B cell (primary cell): ENCODE data around the gene ATP5ME. TPM values are rescaled to one million over a fixed set of nuclear protein-coding genes. Genes with fewer than 3 reads are reported as not detected.

Experiments used
- ATAC-seq: fragments of 200-7000 bp; cut with Tn5 transposase; one replicate; pipeline ENCODE4 v1.10.0; 2021; ENCODE audit warnings: low read depth, mild to moderate bottlenecking, moderate number of reproducible peaks, moderate library complexity
- CTCF ChIA-PET: fragments of 350-600 bp; sonication (Branson Sonifier 250); formaldehyde crosslinking; loops from one replicate; lab custom pipeline; 2021; ENCODE audit warnings: antibody characterized with exemption, inconsistent platforms; lab: Charles Lee
- POLR2A ChIA-PET: fragments of 350-600 bp; sonication (Branson Sonifier 250); formaldehyde crosslinking; loops from one replicate; lab custom pipeline; 2021; ENCODE audit warnings: antibody characterized with exemption; lab: Charles Lee
- DNase-seq: peaks from one replicate; pipeline ENCODE4 v3.0.0; 2013
- H2AFZ ChIP-seq: 2 replicates; pipeline ENCODE4 v1.6.1; 2012; ENCODE audit warnings: mild to moderate bottlenecking, low read depth, low read length; ENCODE audit not compliant: insufficient read depth, poor library complexity, severe bottlenecking
- H3K27ac ChIP-seq, 2 donors: 1 replicate in 1 of 2; 2 replicates in 1 of 2; pipeline ENCODE4 v1.5.1; 2012 to 2013; ENCODE audit warnings: low read length in 2 of 2, mild to moderate bottlenecking in 2 of 2, moderate library complexity in 1 of 2
- H3K27me3 ChIP-seq, 4 experiments: fragments of 200-600 bp in 1 of 4; sonication (generic) in 1 of 4; replicated peaks in 1 of 4; 1 replicate in 2 of 4; 2 replicates in 2 of 4; pipeline versions ENCODE4 v1.6.1 to v1.7.0; 2013 to 2016; ENCODE audit warnings: low read length in 3 of 4, mild to moderate bottlenecking in 2 of 4, mixed read lengths in 1 of 4, moderate library complexity in 1 of 4; ENCODE audit not compliant: insufficient read depth in 4 of 4, control insufficient read depth in 3 of 4; ENCODE audit errors: control extremely low read depth in 1 of 4
- H3K36me3 ChIP-seq, 2 experiments: replicated peaks in 1 of 2; 1 replicate in 1 of 2; 2 replicates in 1 of 2; pipeline versions ENCODE4 v1.6.1 to v1.7.1; 2013; ENCODE audit warnings: low read length in 1 of 2; ENCODE audit not compliant: insufficient read depth in 2 of 2, control insufficient read depth in 1 of 2; ENCODE audit errors: control extremely low read depth in 1 of 2, extremely low read depth in 1 of 2
- H3K4me1 ChIP-seq, 2 donors: fragments of 200-600 bp in 1 of 2; sonication (generic) in 1 of 2; 1 replicate in 1 of 2; 2 replicates in 1 of 2; pipeline versions ENCODE4 v1.5.1 to v1.6.1; 2013 to 2017; ENCODE audit warnings: low read length in 2 of 2; ENCODE audit not compliant: control insufficient read depth in 2 of 2, insufficient read depth in 2 of 2
- H3K4me2 ChIP-seq: replicated peaks from 2 replicates; pipeline ENCODE3; 2012; ENCODE audit warnings: mild to moderate bottlenecking, low read depth, low read length; ENCODE audit not compliant: poor library complexity, severe bottlenecking
- H3K4me3 ChIP-seq, 5 experiments: fragments of 200-600 bp in 1 of 5; sonication (generic) in 1 of 5; 1 replicate in 3 of 5; 2 replicates in 2 of 5; pipeline versions ENCODE4 v1.5.1 to v1.7.0; 2011 to 2016; ENCODE audit warnings: low read length in 4 of 5, mild to moderate bottlenecking in 4 of 5, low read depth in 2 of 5, control low read depth in 1 of 5, moderate library complexity in 1 of 5; ENCODE audit not compliant: insufficient read depth in 1 of 5; ENCODE audit errors: control extremely low read depth in 1 of 5, extremely low read depth in 1 of 5
- H3K79me2 ChIP-seq: fragments of 200-600 bp; sonication (generic); one replicate; pipeline ENCODE4 v1.6.0; 2016; ENCODE audit warnings: low read length; ENCODE audit not compliant: control insufficient read depth, insufficient read depth
- H3K9ac ChIP-seq: fragments of 200-600 bp; sonication (generic); 2 replicates; pipeline ENCODE4 v1.6.1; 2017; ENCODE audit warnings: mild to moderate bottlenecking, low read length, moderate library complexity
- H3K9me3 ChIP-seq, 3 donors: one replicate each; pipeline versions ENCODE4 v1.6.1 to v1.7.1; 2013; ENCODE audit warnings: low read length in 2 of 3; ENCODE audit not compliant: control insufficient read depth in 2 of 3, insufficient read depth in 1 of 3; ENCODE audit errors: control extremely low read depth in 1 of 3
- H4K20me1 ChIP-seq: 2 replicates; pipeline ENCODE4 v1.6.0; 2012; ENCODE audit warnings: mild to moderate bottlenecking, low read length; ENCODE audit not compliant: insufficient read depth, control insufficient read depth, poor library complexity, severe bottlenecking
- H3K27ac Mint-ChIP-seq: one replicate; pipeline ENCODE4 v1.8.0; 2021; ENCODE audit warnings: mixed read lengths
- H3K27me3 Mint-ChIP-seq: one replicate; pipeline ENCODE4 v1.8.0; 2021; ENCODE audit warnings: mixed read lengths
- H3K4me1 Mint-ChIP-seq: one replicate; pipeline ENCODE4 v1.8.0; 2021; ENCODE audit warnings: mixed read lengths
- H3K4me3 Mint-ChIP-seq: one replicate; pipeline ENCODE4 v1.8.0; 2021; ENCODE audit warnings: mixed read lengths
- H3K9me3 Mint-ChIP-seq: one replicate; pipeline ENCODE4 v1.8.0; 2022; ENCODE audit warnings: mixed read lengths; ENCODE audit not compliant: insufficient read depth
- CTCF ChIP-seq: fragments of 200-600 bp; IDR thresholded peaks from one replicate; pipeline ENCODE4 v1.8.0; 2022; ENCODE audit warnings: antibody characterized with exemption, mild to moderate bottlenecking
- EZH2 ChIP-seq: IDR thresholded peaks from 2 replicates; pipeline ENCODE4 v1.6.1; 2012; ENCODE audit warnings: borderline replicate concordance, low read depth, mild to moderate bottlenecking, moderate library complexity, low read length; ENCODE audit not compliant: insufficient read depth, poor library complexity, severe bottlenecking
- WGBS: methylation state at CpG from one replicate; pipeline ENCODE4 v1.1.5; 2013; ENCODE audit warnings: missing lambda C conversion rate; ENCODE audit not compliant: insufficient coverage; 5-methylcytosine and 5-hydroxymethylcytosine counted together
- intact Hi-C: fragments of 100-400 bp; cut with micrococcal nuclease; formaldehyde crosslinking; loops from one replicate; pipeline ENCODE4 v1.10.0; 2022
- polyA plus RNA-seq: library from polyadenylated mRNA; depleted of rRNA; stranded (reverse); fragments of >200 nt; gene quantifications from 2 replicates; pipeline ENCODE4 v1.2.3, GENCODE V29; 2012
- total RNA-seq, 2 donors: library from RNA; stranded (reverse); fragments of 120-200 nt in 1 of 2; gene quantifications; 1 replicate in 1 of 2; 2 replicates in 1 of 2; pipeline versions ENCODE4 v1.2.3 to v1.2.4, GENCODE V29; 2013 to 2022

Gene ATP5ME
- total and polyA plus RNA-seq, 2 donors (not counting 1 experiment from before 2014, with no cell fraction given): 129 to 153 TPM

DNA sequence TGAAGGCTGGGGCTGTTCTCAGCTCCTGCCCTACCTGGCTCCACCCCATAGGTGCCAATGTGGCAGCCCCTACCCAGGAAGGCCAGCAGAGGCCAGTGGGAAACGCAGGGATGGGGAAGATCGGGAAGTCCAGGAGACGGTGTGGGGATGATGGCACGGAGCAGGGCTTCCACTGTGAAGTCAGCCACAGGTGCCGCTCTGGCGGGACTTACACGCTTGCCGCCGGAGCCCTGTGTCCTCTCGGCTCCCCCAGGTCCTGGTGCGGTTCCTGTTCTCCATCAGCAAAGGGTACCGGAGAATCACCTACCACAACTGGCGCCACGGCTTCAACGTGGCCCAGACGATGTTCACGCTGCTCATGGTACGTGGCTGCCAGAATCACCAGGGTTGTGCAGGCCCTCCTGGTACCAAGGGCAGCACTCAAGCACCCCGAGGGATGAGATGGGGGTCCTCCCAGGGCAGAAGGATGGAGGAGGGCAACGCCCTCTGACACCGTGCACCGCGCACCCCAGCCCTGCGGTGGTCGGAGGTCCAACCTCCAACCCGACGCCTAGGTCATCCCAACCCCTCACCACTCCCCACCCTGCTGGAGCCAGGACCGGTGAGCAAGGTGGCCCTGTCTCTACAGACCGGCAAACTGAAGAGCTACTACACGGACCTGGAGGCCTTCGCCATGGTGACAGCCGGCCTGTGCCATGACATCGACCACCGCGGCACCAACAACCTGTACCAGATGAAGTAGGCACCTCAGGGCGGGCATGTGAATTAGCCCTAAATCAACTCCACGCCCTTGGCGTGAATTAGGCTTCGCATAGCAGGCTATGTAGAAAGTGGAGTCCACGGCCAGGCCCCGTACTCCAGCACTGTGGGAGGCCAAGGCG, 12.0 kb downstream of the ATP5ME start:
- ChIA-PET POLR2A (interaction anchor here (0.7 kb wide), 1 partner anchor 112 kb away, joined by 6 read pairs; no protein-coding TSS in a partner anchor), CTCF (interaction anchor here (1.0 kb wide), 1 partner anchor 11 kb away, joined by 3 read pairs; no protein-coding TSS in a partner anchor)
- no peak for ATAC-seq
- no peak overlapping the region for H3K4me3 ChIP-seq
- H3K27me3 ChIP-seq: no peaks in the 10 kb centered on the region
- peaks cover 11% of the 10 kb centered on the region for H3K4me1 Mint-ChIP-seq
- H4K20me1 ChIP-seq: no peaks in the 10 kb centered on the region
- no peak overlapping the region for H2AFZ ChIP-seq
- no peak overlapping the region for H3K9ac ChIP-seq
- no peaks in the 10 kb centered on the region for H3K36me3 ChIP-seq
- intact Hi-C loops: loop anchor here (5.0 kb wide), 1 partner anchor 325 kb away; the partner anchor contains the start of gene ZNF141
- peak overlapping the region; percentile 63 for H3K4me3 Mint-ChIP-seq
- no peak overlapping the region for H3K27ac Mint-ChIP-seq
- H3K27ac ChIP-seq: no peak overlapping the region
- peaks cover 9 to 17% of the 10 kb centered on the region in 2 donors for H3K4me1 ChIP-seq
- H3K79me2 ChIP-seq: peaks cover 9% of the 10 kb centered on the region
- H3K9me3 Mint-ChIP-seq: no peaks in the 10 kb centered on the region
- H3K27me3 Mint-ChIP-seq: no peaks in the 10 kb centered on the region
- DNase-seq: peak; percentile 4
- peaks cover 0 to 17% (median 0%) of the 10 kb centered on the region in 3 donors for H3K9me3 ChIP-seq
- no peak for TF ChIP-seq CTCF
- TF ChIP-seq EZH2: no peak
- 97% methylated on average over 41 of the region's 42 CpGs for whole genome bisulfite sequencing
- no peak overlapping the region for H3K4me2 ChIP-seq

DNA sequence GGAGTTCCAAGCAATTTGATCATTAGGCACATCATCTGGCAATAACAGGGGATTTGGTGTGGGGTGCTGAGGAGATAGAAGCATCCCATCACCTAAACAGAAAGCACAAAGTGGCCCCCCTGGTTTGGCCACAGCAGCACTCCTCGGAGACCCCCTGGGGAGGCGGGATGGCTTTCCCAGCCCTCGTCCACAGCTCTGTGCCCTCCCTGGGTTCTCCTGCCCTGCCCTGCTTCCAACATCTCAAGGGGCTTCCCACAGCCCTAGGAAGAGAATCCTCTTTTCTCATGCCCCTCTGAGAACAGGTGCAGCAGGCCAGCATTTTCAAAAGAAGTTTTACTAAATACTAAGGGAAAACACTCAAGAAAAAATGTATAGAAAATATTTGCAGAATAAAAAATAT, 12.8 kb downstream of the ATP5ME start:
- no peaks in the 10 kb centered on the region for H3K27me3 ChIP-seq
- CTCF ChIA-PET: no interaction called here
- H3K9me3 Mint-ChIP-seq: no peaks in the 10 kb centered on the region
- POLR2A ChIA-PET: no interaction called here
- H2AFZ ChIP-seq: no peak overlapping the region
- H3K27me3 Mint-ChIP-seq: no peaks in the 10 kb centered on the region
- peaks cover 0 to 17% (median 0%) of the 10 kb centered on the region in 3 donors for H3K9me3 ChIP-seq
- TF ChIP-seq EZH2: no peak
- TF ChIP-seq CTCF: no peak
- no peak overlapping the region for H3K9ac ChIP-seq
- H3K4me3 Mint-ChIP-seq: peak overlapping the region; percentile 32
- intact Hi-C loops: loop anchor here (5.0 kb wide), 1 partner anchor 324 kb away; the partner anchor contains the start of gene ZNF141
- H3K27ac Mint-ChIP-seq: no peak overlapping the region
- H3K79me2 ChIP-seq: peaks cover 9% of the 10 kb centered on the region
- H3K36me3 ChIP-seq: no peaks in the 10 kb centered on the region
- H3K27ac ChIP-seq: no peak overlapping the region
- DNase-seq (no peak), ATAC-seq (no peak)
- H3K4me2 ChIP-seq: no peak overlapping the region
- 100% methylated on average over 3 of the region's 3 CpGs for WGBS
- H3K4me1 Mint-ChIP-seq: peaks cover 11% of the 10 kb centered on the region
- H4K20me1 ChIP-seq: no peaks in the 10 kb centered on the region
- no peak overlapping the region for H3K4me3 ChIP-seq
- H3K4me1 ChIP-seq: peaks cover 9 to 17% of the 10 kb centered on the region in 2 donors
